Measurements from ENCODE around the gene VILL. TPM values are rescaled to one million over a fixed set of nuclear protein-coding genes. Genes with fewer than 3 reads are reported as not detected.
A peak's percentile ranks its signal among the peaks of the same experiment; 100 is the strongest.

The VILL gene
- total RNA-seq, 4 donors from 2014 or later, result 0.51 to 4.6 (median 0.66) TPM

DNA sequence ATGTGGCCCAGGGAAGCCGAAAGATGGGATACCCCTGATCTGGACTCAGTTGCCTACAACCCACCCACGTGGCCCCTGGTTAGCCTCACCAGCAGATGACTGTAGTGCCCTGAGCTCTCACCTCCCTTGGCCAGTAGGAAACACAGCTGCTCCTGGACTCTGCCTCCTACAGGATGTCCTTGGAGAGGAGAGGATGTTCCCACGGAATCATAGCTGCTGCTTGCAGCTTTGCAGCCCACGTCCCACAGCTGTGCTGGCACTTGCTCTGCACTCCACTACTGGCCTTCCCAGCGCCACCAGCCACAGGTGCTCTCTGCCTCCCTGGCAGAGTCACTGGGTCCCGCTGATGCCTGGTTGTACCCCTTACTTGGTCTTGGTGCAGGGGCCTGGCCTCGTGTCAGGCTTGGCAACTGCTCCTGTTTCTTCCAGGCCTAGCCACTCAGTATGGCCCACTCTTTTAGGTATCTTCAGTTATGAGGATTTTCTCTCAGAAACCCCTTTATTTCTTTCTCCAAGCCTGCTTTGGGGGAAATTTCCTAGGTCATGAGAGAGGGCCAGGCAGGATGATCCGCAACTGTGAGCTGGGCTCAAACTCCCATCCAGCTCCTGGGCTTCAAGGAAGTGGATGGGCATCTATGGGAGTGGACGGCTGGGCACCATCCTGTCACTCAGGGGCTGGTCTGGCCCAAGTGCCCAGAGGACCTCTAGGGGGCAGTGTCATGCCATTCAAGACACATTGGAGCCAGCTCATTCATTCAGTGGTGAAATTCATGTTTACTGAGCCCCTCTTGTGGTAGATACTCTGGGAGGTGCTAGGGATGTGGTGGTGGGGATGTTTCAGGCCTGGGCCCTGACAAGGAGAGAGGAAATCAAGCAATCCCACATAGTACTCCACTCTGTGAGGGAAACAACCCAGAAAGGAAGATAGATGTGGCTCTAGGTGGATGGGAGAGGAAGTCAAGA lies 16.2 kb upstream of the VILL start:
- Histone ChIP-seq H3K4me1 (peaks cover 4 to 6% of the 10 kb centered on the region in 2 donors), H3K36me3 (no peaks in the 10 kb centered on the region), H3K4me3 (no peak overlapping the region), H3K9me3 (no peaks in the 10 kb centered on the region), H3K27ac (no peak overlapping the region), H3K27me3 (no peaks in the 10 kb centered on the region)
- DNase-seq (peak in 1 of 2 donors; percentile 40), ATAC-seq (peak; percentile 74 to 80)
- intact Hi-C loops (cut with DNase I; ENCODE audit: low total_unique reads), result loop anchor here (1.0 kb wide), 2 partner anchors 12 to 29 kb away; no protein-coding TSS in a partner anchor
- peak; percentile 44 to 76 (median 62) for TF ChIP-seq CTCF (IDR thresholded peaks at IDR 0.05 in 4 of 5, conservative IDR thresholded peaks at IDR 0.05 in 1 of 5)
- TF ChIP-seq POLR2A (IDR thresholded peaks at IDR 0.05), result no peak
- in situ Hi-C loops (cut with MboI; ENCODE audit: low sequenced_read_pairs in 4 of 4), result no loop called here

- TF ChIP-seq CTCF (IDR thresholded peaks at IDR 0.05 in 4 of 5, conservative IDR thresholded peaks at IDR 0.05 in 1 of 5), result no peak
- no peak for TF ChIP-seq POLR2A (IDR thresholded peaks at IDR 0.05)
- H3K4me1 ChIP-seq, result no peaks in the 10 kb centered on the region
- no peak overlapping the region for H3K4me3 ChIP-seq
- ATAC-seq (no peak), DNase-seq (no peak)
- intact Hi-C loops (cut with DNase I; ENCODE audit: low total_unique reads), result no loop called here
- H3K36me3 ChIP-seq, result no peaks in the 10 kb centered on the region
- in situ Hi-C loops (cut with MboI; ENCODE audit: low sequenced_read_pairs in 4 of 4), result no loop called here
- H3K9me3 ChIP-seq, result no peaks in the 10 kb centered on the region
- no peaks in the 10 kb centered on the region for H3K27me3 ChIP-seq
- no peak overlapping the region for H3K27ac ChIP-seq
These were observed 10.8 kb upstream of the VILL start for GRCh38 chr3:37979541-37980461.

GRCh38 chr3:37980462-37981347 lies 9.9 kb upstream of the VILL start:
- intact Hi-C loops (cut with DNase I; ENCODE audit: low total_unique reads) (no loop called here), in situ Hi-C loops (cut with MboI; ENCODE audit: low sequenced_read_pairs in 4 of 4) (no loop called here)
- Histone ChIP-seq H3K36me3 (no peaks in the 10 kb centered on the region), H3K4me3 (no peak overlapping the region), H3K27me3 (no peaks in the 10 kb centered on the region), H3K27ac (no peak overlapping the region), H3K9me3 (no peaks in the 10 kb centered on the region), H3K4me1 (no peaks in the 10 kb centered on the region)
- no peak for DNase-seq
- ATAC-seq, result no peak
- TF ChIP-seq CTCF (IDR thresholded peaks at IDR 0.05 in 4 of 5, conservative IDR thresholded peaks at IDR 0.05 in 1 of 5) (no peak), POLR2A (IDR thresholded peaks at IDR 0.05) (no peak)

- Histone ChIP-seq H3K36me3 (no peaks in the 10 kb centered on the region), H3K4me1 (no peaks in the 10 kb centered on the region), H3K4me3 (no peak overlapping the region), H3K27me3 (no peaks in the 10 kb centered on the region), H3K27ac (no peak overlapping the region), H3K9me3 (no peaks in the 10 kb centered on the region)
- in situ Hi-C loops (cut with MboI; ENCODE audit: low sequenced_read_pairs in 4 of 4), result no loop called here
- TF ChIP-seq POLR2A (IDR thresholded peaks at IDR 0.05) (no peak), CTCF (IDR thresholded peaks at IDR 0.05 in 4 of 5, conservative IDR thresholded peaks at IDR 0.05 in 1 of 5) (no peak)
- no peak for ATAC-seq
- intact Hi-C loops (cut with DNase I; ENCODE audit: low total_unique reads), result no loop called here
- no peak for DNase-seq
These were observed 9.3 kb upstream of the VILL start for GRCh38 chr3:37981348-37981664.

All from gastrocnemius medialis (tissue), 4 donors.